HCT116 (cell line): Measurements from ENCODE around the gene KIF18B. TPM values are rescaled to one million over a fixed set of nuclear protein-coding genes. Genes with fewer than 3 reads are reported as not detected.

Experiments used
- ATAC-seq: fragments of 200-7000 bp; cut with Tn5 transposase; 2 replicates; pipeline ENCODE4 v1.9.1; 2020; ENCODE audit warnings: mild to moderate bottlenecking, moderate library complexity
- BruUV-seq: library from RNA; stranded (reverse); fragments of 400-500 nt; replicated peaks from 2 replicates; lab custom pipeline; 2021; lab: Mats Ljungman, UMichigan
- CTCF ChIA-PET: fragments of 300-600 bp; sonication (Branson Sonifier 250); formaldehyde crosslinking; loops from one replicate; lab custom pipeline; 2021; ENCODE audit warnings: antibody characterized with exemption; lab: Charles Lee
- POLR2A ChIA-PET: fragments of 300-600, 350-600 bp; sonication (Branson Sonifier 250); formaldehyde crosslinking; loops from one replicate; lab custom pipeline; 2021; ENCODE audit warnings: antibody characterized with exemption; lab: Charles Lee
- RAD21 ChIA-PET, 2 experiments: fragments of 300-600 bp; sonication (Branson Sonifier 250); formaldehyde crosslinking; loops; one replicate each; lab custom pipeline; 2023; ENCODE audit warnings: low total read pairs in 2 of 2; ENCODE audit not compliant: uncharacterized antibody in 2 of 2, unreplicated experiment in 2 of 2, low non-redundant PET in 1 of 2; lab: Charles Lee
- DNase-seq: peaks from one replicate; pipeline ENCODE4 v3.0.0-alpha.2; 2010; ENCODE audit warnings: low read depth, low spot score
- H2AFZ ChIP-seq: fragments of 200-600 bp; shearing (Covaris generic), sonication (generic); 2 replicates; pipeline ENCODE4 v1.6.1; 2017; ENCODE audit warnings: low read depth, mixed run types, mixed read lengths, antibody characterized with exemption, low read length; ENCODE audit not compliant: poor library complexity, severe bottlenecking
- H3K27ac ChIP-seq: 2 replicates; pipeline ENCODE4 v1.5.1; 2012; ENCODE audit warnings: low read depth, low read length
- H3K27me3 ChIP-seq: fragments of 200-600 bp; sonication (generic); 2 replicates; pipeline ENCODE4 v1.6.1; 2016; ENCODE audit warnings: mixed run types, low read length, mixed read lengths; ENCODE audit not compliant: insufficient read depth
- H3K36me3 ChIP-seq, 2 experiments: fragments of 200-500 bp in 1 of 2; fragments of 200-600 bp in 1 of 2; sonication (Bioruptor generic) in 1 of 2; sonication (generic) in 1 of 2; 2 replicates each; pipeline versions ENCODE4 v1.5.1 to v1.6.1; 2014 to 2016; ENCODE audit warnings: low read length in 2 of 2, inconsistent platforms in 1 of 2, mixed read lengths in 1 of 2, mixed run types in 1 of 2; ENCODE audit not compliant: insufficient read depth in 2 of 2, control insufficient read depth in 1 of 2
- H3K4me1 ChIP-seq, 2 experiments: fragments of 200-600 bp in 1 of 2; sonication (generic) in 1 of 2; 2 replicates each; pipeline versions ENCODE4 v1.5.1 to v1.6.1; 2012 to 2017; ENCODE audit warnings: low read length in 2 of 2, inconsistent platforms in 1 of 2, mild to moderate bottlenecking in 1 of 2, mixed read lengths in 1 of 2, mixed run types in 1 of 2, moderate library complexity in 1 of 2; ENCODE audit not compliant: insufficient read depth in 2 of 2, control insufficient read depth in 1 of 2
- H3K4me2 ChIP-seq: fragments of 200-600 bp; sonication (generic); 2 replicates; pipeline ENCODE4 v1.6.1; 2017; ENCODE audit warnings: mixed run types, low read length, mixed read lengths
- H3K4me3 ChIP-seq, 2 experiments: fragments of 200-600 bp in 1 of 2; sonication (generic) in 1 of 2; replicated peaks in 1 of 2; 2 replicates each; pipeline ENCODE4 v1.5.1; 2011 to 2016; ENCODE audit warnings: low read length in 2 of 2, control low read depth in 1 of 2, low read depth in 1 of 2, mild to moderate bottlenecking in 1 of 2, mixed read lengths in 1 of 2, mixed run types in 1 of 2
- H3K79me2 ChIP-seq: fragments of 200-600 bp; sonication (generic); 2 replicates; pipeline ENCODE4 v1.6.1; 2017; ENCODE audit warnings: mild to moderate bottlenecking, mixed run types, low read length, moderate library complexity, mixed read lengths; ENCODE audit not compliant: insufficient read depth
- H3K9ac ChIP-seq: fragments of 200-600 bp; sonication (generic); 2 replicates; pipeline ENCODE4 v1.6.1; 2016; ENCODE audit warnings: low read length, mixed read lengths
- H3K9me2 ChIP-seq: fragments of 200-600 bp; sonication (generic), shearing (Covaris generic); 2 replicates; pipeline ENCODE4 v1.6.1; 2017; ENCODE audit warnings: mixed run types, mild to moderate bottlenecking, moderate library complexity; ENCODE audit not compliant: insufficient read depth
- H3K9me3 ChIP-seq, 2 experiments: fragments of 200-500 bp in 1 of 2; fragments of 200-600 bp in 1 of 2; sonication (Bioruptor generic) in 1 of 2; sonication (generic) in 1 of 2; 2 replicates each; pipeline ENCODE4 v1.6.1; 2014 to 2017; ENCODE audit warnings: low read length in 2 of 2, mixed read lengths in 2 of 2, inconsistent platforms in 1 of 2, low read depth in 1 of 2, mild to moderate bottlenecking in 1 of 2, mixed run types in 1 of 2, moderate library complexity in 1 of 2; ENCODE audit not compliant: control insufficient read depth in 1 of 2, insufficient read depth in 1 of 2
- H4K20me1 ChIP-seq: fragments of 200-600 bp; sonication (generic), shearing (Covaris generic); 2 replicates; pipeline ENCODE4 v1.6.1; 2017; ENCODE audit warnings: mixed run types, mild to moderate bottlenecking, moderate library complexity; ENCODE audit not compliant: insufficient read depth
- CBX3 ChIP-seq: IDR thresholded peaks from 2 replicates; pipeline ENCODE4 v1.6.1; 2012; ENCODE audit warnings: low read depth
- CEBPB ChIP-seq: IDR thresholded peaks from 2 replicates; pipeline ENCODE4 v1.6.1; 2012; ENCODE audit warnings: low read depth
- CTCF ChIP-seq, 3 experiments: fragments of 200-600 bp in 1 of 3; sonication (generic) in 1 of 3; IDR thresholded peaks in 2 of 3; conservative IDR thresholded peaks in 1 of 3; 2 replicates each; pipeline ENCODE4 v1.5.1; 2012 to 2017; ENCODE audit warnings: low read depth in 2 of 3, low read length in 2 of 3, antibody characterized with exemption in 1 of 3, borderline replicate concordance in 1 of 3, control low read depth in 1 of 3, mild to moderate bottlenecking in 1 of 3, mixed read lengths in 1 of 3, mixed run types in 1 of 3, moderate library complexity in 1 of 3; ENCODE audit not compliant: insufficient read depth in 1 of 3
- EGR1 ChIP-seq: IDR thresholded peaks from 2 replicates; pipeline ENCODE4 v1.6.1; 2012; ENCODE audit warnings: low read depth
- ELF1 ChIP-seq: IDR thresholded peaks from 2 replicates; pipeline ENCODE4 v1.6.1; 2012; ENCODE audit warnings: low read depth, borderline replicate concordance
- EZH2 ChIP-seq: fragments of 200-600 bp; sonication (generic); IDR thresholded peaks from 2 replicates; pipeline ENCODE4 v1.6.1; 2017; ENCODE audit warnings: antibody characterized with exemption, mixed run types
- JUND ChIP-seq: IDR thresholded peaks from 2 replicates; pipeline ENCODE4 v1.6.1; 2012
- MAX ChIP-seq: IDR thresholded peaks from 2 replicates; pipeline ENCODE4 v1.6.1; 2012
- POLR2AphosphoS5 ChIP-seq: IDR thresholded peaks from 2 replicates; pipeline ENCODE4 v1.6.1; 2011; ENCODE audit warnings: mild to moderate bottlenecking, low read depth, low read length, moderate library complexity
- RAD21 ChIP-seq: IDR thresholded peaks from 2 replicates; pipeline ENCODE4 v1.6.1; 2012; ENCODE audit warnings: low read depth, mild to moderate bottlenecking
- SP1 ChIP-seq: IDR thresholded peaks from 2 replicates; pipeline ENCODE4 v1.6.1; 2012; ENCODE audit warnings: low read depth
- SRF ChIP-seq: IDR thresholded peaks from 2 replicates; pipeline ENCODE4 v1.6.1; 2012; ENCODE audit warnings: low read depth
- YY1 ChIP-seq: IDR thresholded peaks from 2 replicates; pipeline ENCODE4 v1.6.1; 2011; ENCODE audit warnings: low read length, low read depth, moderate library complexity, mild to moderate bottlenecking; ENCODE audit not compliant: insufficient replicate concordance; ENCODE audit errors: extremely low read depth
- ZBTB33 ChIP-seq: IDR thresholded peaks from 2 replicates; pipeline ENCODE4 v1.6.1; 2011; ENCODE audit warnings: mild to moderate bottlenecking, low read length, moderate library complexity; ENCODE audit not compliant: insufficient replicate concordance; ENCODE audit errors: extremely low read depth
- ZFX ChIP-seq: fragments of 450-650 bp; IDR thresholded peaks from 2 replicates; pipeline ENCODE4 v1.6.1; 2017
- ZNF274 ChIP-seq: fragments of 200-500 bp; sonication (Bioruptor generic); IDR thresholded peaks from 2 replicates; pipeline ENCODE4 v1.6.1; 2014; ENCODE audit warnings: mild to moderate bottlenecking, low read depth, low read length, inconsistent platforms
- intact Hi-C: fragments of 100-400 bp; cut with micrococcal nuclease; formaldehyde crosslinking; loops from 2 replicates; pipeline ENCODE4 v1.10.0; 2022
- total RNA-seq: library from RNA; stranded (reverse); gene quantifications from one replicate; pipeline ENCODE4 v1.2.1, GENCODE V29; 2021; ENCODE audit not compliant: unreplicated experiment

Gene KIF18B
- total RNA-seq, 1 experiment from 2014 or later, result 76.4 TPM

- Histone ChIP-seq H2AFZ (no peak overlapping the region), H3K36me3 (peaks cover 56 to 88% of the 10 kb centered on the region in 2 experiments), H3K4me2 (no peak overlapping the region), H3K79me2 (peaks cover 16% of the 10 kb centered on the region; the same call in 1 of the 2 replicates), H3K9me2 (no peaks in the 10 kb centered on the region), H3K27ac (no peak overlapping the region), H3K27me3 (no peaks in the 10 kb centered on the region), H3K4me1 (no peaks in the 10 kb centered on the region), H3K9me3 (no peaks in the 10 kb centered on the region), H3K9ac (no peak overlapping the region), H3K4me3 (no peak overlapping the region), H4K20me1 (no peaks in the 10 kb centered on the region)
- no TSS peak for BruUV-seq
- DNase-seq, result no peak
- no peak for ATAC-seq
- ChIA-PET CTCF (interaction anchor here (0.9 kb wide), 1 partner anchor 11 kb away, joined by 4 read pairs; no protein-coding TSS in a partner anchor), POLR2A (no interaction called here), RAD21 (no interaction called here)
- intact Hi-C loops, result no loop called here
- TF ChIP-seq SP1 (no peak), CTCF (IDR thresholded peaks at IDR 0.05 in 2 of 3, conservative IDR thresholded peaks at IDR 0.05 in 1 of 3; ENCODE audit: borderline replicate concordance in 1 of 3, insufficient read depth in 1 of 3, low read depth in 2 of 3, low read length in 2 of 3) (no peak), SRF (no peak), MAX (no peak), EZH2 (no peak), ZFX (no peak), EGR1 (no peak), POLR2AphosphoS5 (no peak)
Measured at GRCh38 chr17:44931376-44931775, 16.2 kb downstream of the KIF18B start.

- Histone ChIP-seq H3K36me3 (peaks cover 61 to 89% of the 10 kb centered on the region in 2 experiments), H3K27me3 (no peaks in the 10 kb centered on the region), H3K4me3 (no peak overlapping the region), H3K4me2 (no peak overlapping the region), H4K20me1 (no peaks in the 10 kb centered on the region), H3K9ac (no peak overlapping the region), H3K9me2 (no peaks in the 10 kb centered on the region), H2AFZ (no peak overlapping the region), H3K27ac (no peak overlapping the region), H3K4me1 (no peaks in the 10 kb centered on the region), H3K9me3 (no peaks in the 10 kb centered on the region), H3K79me2 (peaks cover 10% of the 10 kb centered on the region; the same call in 1 of the 2 replicates)
- ChIA-PET RAD21 (no interaction called here), POLR2A (no interaction called here), CTCF (interaction anchor here (0.9 kb wide), 1 partner anchor 10 kb away, joined by 4 read pairs; no protein-coding TSS in a partner anchor)
- DNase-seq (no peak), ATAC-seq (no peak)
- no TSS peak for BruUV-seq
- intact Hi-C loops, result no loop called here
- TF ChIP-seq ZNF274 (no peak), ZFX (no peak), YY1 (no peak), MAX (no peak), RAD21 (no peak), ELF1 (no peak), JUND (no peak), CEBPB (no peak), POLR2AphosphoS5 (no peak), ZBTB33 (no peak), CBX3 (no peak)
Measured at GRCh38 chr17:44930667-44931066, 16.9 kb downstream of the KIF18B start.
